Panc1 (cell line): ENCODE measurements around the gene CCDC50. TPM values are rescaled to one million over a fixed set of nuclear protein-coding genes. Genes with fewer than 3 reads are reported as not detected.

Source experiments
- ATAC-seq: fragments of 200-7000 bp; cut with Tn5 transposase; 2 replicates; pipeline ENCODE4 v1.9.1; 2020; ENCODE audit warnings: mild to moderate bottlenecking, moderate library complexity
- BruUV-seq: library from RNA; stranded (reverse); fragments of 400-500 nt; replicated peaks from 2 replicates; lab custom pipeline; 2021; lab: Mats Ljungman, UMichigan
- CTCF ChIA-PET: fragments of 300-600 bp; sonication (Branson Sonifier 250); formaldehyde crosslinking; loops from one replicate; lab custom pipeline; 2022; ENCODE audit warnings: antibody characterized with exemption; lab: Charles Lee
- POLR2A ChIA-PET: fragments of 300-600 bp; sonication (Branson Sonifier 250); formaldehyde crosslinking; loops from one replicate; lab custom pipeline; 2022; ENCODE audit warnings: antibody characterized with exemption; lab: Charles Lee
- DNase-seq: peaks from one replicate; pipeline ENCODE4 v3.0.0-alpha.2; 2010; ENCODE audit warnings: low read depth, low spot score
- H3K27ac ChIP-seq: 2 replicates; pipeline ENCODE4 v1.5.1; 2011; ENCODE audit warnings: mild to moderate bottlenecking, low read length, inconsistent platforms
- H3K27me3 ChIP-seq: fragments of 200-500 bp; sonication (Bioruptor generic); 2 replicates; pipeline ENCODE4 v1.6.0; 2014; ENCODE audit warnings: low read length, inconsistent platforms; ENCODE audit not compliant: control insufficient read depth, insufficient read depth
- H3K36me3 ChIP-seq: fragments of 200-500 bp; sonication (Bioruptor generic); 2 replicates; pipeline ENCODE4 v1.5.1; 2014; ENCODE audit warnings: inconsistent platforms, mild to moderate bottlenecking, low read length, moderate library complexity; ENCODE audit not compliant: control insufficient read depth, insufficient read depth
- H3K4me1 ChIP-seq: 2 replicates; pipeline ENCODE4 v1.5.1; 2011; ENCODE audit warnings: inconsistent platforms, mild to moderate bottlenecking, low read length, moderate library complexity; ENCODE audit not compliant: control insufficient read depth, insufficient read depth
- H3K4me3 ChIP-seq, 2 experiments: 2 replicates each; pipeline ENCODE4 v1.5.1; 2011 to 2012; ENCODE audit warnings: low read depth in 2 of 2, low read length in 2 of 2, mild to moderate bottlenecking in 2 of 2, inconsistent platforms in 1 of 2, moderate library complexity in 1 of 2
- H3K9me3 ChIP-seq: fragments of 200-500 bp; sonication (Bioruptor generic); 2 replicates; pipeline ENCODE4 v1.5.1; 2014; ENCODE audit warnings: low read depth, mild to moderate bottlenecking, inconsistent platforms, low read length, moderate library complexity; ENCODE audit not compliant: control insufficient read depth, insufficient read depth
- CTCF ChIP-seq: fragments of 450-650 bp; IDR thresholded peaks from 2 replicates; pipeline ENCODE4 v1.5.1; 2017; ENCODE audit warnings: mild to moderate bottlenecking
- POLR2AphosphoS5 ChIP-seq: IDR thresholded peaks from 2 replicates; pipeline ENCODE4 v1.6.1; 2012; ENCODE audit warnings: mild to moderate bottlenecking, low read depth, low read length, moderate library complexity
- SIN3A ChIP-seq: IDR thresholded peaks from 2 replicates; pipeline ENCODE4 v1.6.1; 2012; ENCODE audit warnings: low read depth, mild to moderate bottlenecking, low read length, moderate library complexity, borderline replicate concordance; ENCODE audit not compliant: insufficient read depth
- TCF7L2 ChIP-seq: IDR thresholded peaks from 2 replicates; pipeline ENCODE4 v1.6.1; 2011; ENCODE audit warnings: mild to moderate bottlenecking, low read depth, low read length, inconsistent platforms
- in situ Hi-C: cut with HindIII; loops from 2 replicates; pipeline ENCODE4 v1.10.0; 2016; ENCODE audit warnings: low sequenced_read_pairs, low pct_unique_long_range_greater_than_20kb
- intact Hi-C: fragments of 100-400 bp; cut with micrococcal nuclease; formaldehyde crosslinking; loops from one replicate; pipeline ENCODE4 v1.10.0; 2022; ENCODE audit not compliant: unreplicated experiment
- total RNA-seq: library from RNA; stranded (reverse); gene quantifications from one replicate; pipeline ENCODE4 v1.2.1, GENCODE V29; 2021; ENCODE audit not compliant: unreplicated experiment
- TF ChIP-seq, protein P1 (sequence below), 2 experiments: IDR thresholded peaks; 2 replicates each; pipeline ENCODE4 v1.6.1; 2011 to 2012; ENCODE audit warnings: low read depth in 2 of 2, control low read depth in 1 of 2, low read length in 1 of 2, mild to moderate bottlenecking in 1 of 2, moderate library complexity in 1 of 2; ENCODE audit not compliant: insufficient read depth in 1 of 2

The CCDC50 gene
- total RNA-seq, 1 experiment from 2014 or later = 89.3 TPM

DNA sequence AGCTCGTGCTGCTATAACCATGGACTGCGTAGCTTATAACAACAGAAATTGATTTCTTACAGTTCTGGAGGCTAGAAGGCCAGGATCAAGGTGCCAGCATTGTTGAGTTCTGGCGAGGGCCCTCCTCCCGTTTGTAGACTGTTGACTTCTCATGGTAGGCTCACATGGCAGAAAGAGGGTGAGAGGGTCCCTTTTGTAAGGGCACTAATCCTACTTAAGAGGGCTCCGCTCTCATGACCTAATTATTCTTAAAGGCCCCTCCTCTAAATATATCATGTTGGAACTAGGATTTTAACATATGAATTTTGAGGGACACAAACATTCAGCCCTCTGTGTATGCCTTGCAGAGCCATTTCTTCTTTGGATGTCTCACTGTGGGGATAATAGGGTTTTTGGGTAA lies 103.0 kb downstream of the CCDC50 start:
- intact Hi-C loops (no loop called here), in situ Hi-C loops (no loop called here)
- ATAC-seq (no peak), DNase-seq (no peak)
- Histone ChIP-seq H3K4me3 (no peak overlapping the region), H3K36me3 (no peaks in the 10 kb centered on the region), H3K9me3 (no peaks in the 10 kb centered on the region), H3K27me3 (no peaks in the 10 kb centered on the region), H3K4me1 (no peaks in the 10 kb centered on the region), H3K27ac (no peak overlapping the region)
- CTCF ChIA-PET = no interaction called here
- no TSS peak for BruUV-seq
- POLR2A ChIA-PET = no interaction called here
- TF ChIP-seq TCF7L2 = no peak
- no peak for TF ChIP-seq SIN3A
- TF ChIP-seq POLR2AphosphoS5 = no peak
- TF ChIP-seq CTCF = no peak
- TF ChIP-seq, protein P1, sequence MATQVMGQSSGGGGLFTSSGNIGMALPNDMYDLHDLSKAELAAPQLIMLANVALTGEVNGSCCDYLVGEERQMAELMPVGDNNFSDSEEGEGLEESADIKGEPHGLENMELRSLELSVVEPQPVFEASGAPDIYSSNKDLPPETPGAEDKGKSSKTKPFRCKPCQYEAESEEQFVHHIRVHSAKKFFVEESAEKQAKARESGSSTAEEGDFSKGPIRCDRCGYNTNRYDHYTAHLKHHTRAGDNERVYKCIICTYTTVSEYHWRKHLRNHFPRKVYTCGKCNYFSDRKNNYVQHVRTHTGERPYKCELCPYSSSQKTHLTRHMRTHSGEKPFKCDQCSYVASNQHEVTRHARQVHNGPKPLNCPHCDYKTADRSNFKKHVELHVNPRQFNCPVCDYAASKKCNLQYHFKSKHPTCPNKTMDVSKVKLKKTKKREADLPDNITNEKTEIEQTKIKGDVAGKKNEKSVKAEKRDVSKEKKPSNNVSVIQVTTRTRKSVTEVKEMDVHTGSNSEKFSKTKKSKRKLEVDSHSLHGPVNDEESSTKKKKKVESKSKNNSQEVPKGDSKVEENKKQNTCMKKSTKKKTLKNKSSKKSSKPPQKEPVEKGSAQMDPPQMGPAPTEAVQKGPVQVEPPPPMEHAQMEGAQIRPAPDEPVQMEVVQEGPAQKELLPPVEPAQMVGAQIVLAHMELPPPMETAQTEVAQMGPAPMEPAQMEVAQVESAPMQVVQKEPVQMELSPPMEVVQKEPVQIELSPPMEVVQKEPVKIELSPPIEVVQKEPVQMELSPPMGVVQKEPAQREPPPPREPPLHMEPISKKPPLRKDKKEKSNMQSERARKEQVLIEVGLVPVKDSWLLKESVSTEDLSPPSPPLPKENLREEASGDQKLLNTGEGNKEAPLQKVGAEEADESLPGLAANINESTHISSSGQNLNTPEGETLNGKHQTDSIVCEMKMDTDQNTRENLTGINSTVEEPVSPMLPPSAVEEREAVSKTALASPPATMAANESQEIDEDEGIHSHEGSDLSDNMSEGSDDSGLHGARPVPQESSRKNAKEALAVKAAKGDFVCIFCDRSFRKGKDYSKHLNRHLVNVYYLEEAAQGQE (IDR thresholded peaks at IDR 0.05; ENCODE audit: insufficient read depth in 1 of 2, low read depth in 2 of 2, low read length in 1 of 2) = no peak

GRCh38 chr3:191434024-191434423 lies 104.8 kb downstream of the CCDC50 start:
- no peaks in the 10 kb centered on the region for H3K36me3 ChIP-seq
- no peak overlapping the region for H3K27ac ChIP-seq
- H3K4me1 ChIP-seq = no peaks in the 10 kb centered on the region
- H3K9me3 ChIP-seq = no peaks in the 10 kb centered on the region
- no peak overlapping the region for H3K4me3 ChIP-seq
- BruUV-seq = no TSS peak
- intact Hi-C loops = no loop called here
- POLR2A ChIA-PET = no interaction called here
- TF ChIP-seq, protein P1 (IDR thresholded peaks at IDR 0.05; ENCODE audit: insufficient read depth in 1 of 2, low read depth in 2 of 2, low read length in 1 of 2) = no peak
- TF ChIP-seq SIN3A (no peak), POLR2AphosphoS5 (no peak), CTCF (no peak), TCF7L2 (no peak)
- ATAC-seq (no peak), DNase-seq (no peak)
- in situ Hi-C loops = no loop called here
- H3K27me3 ChIP-seq = no peaks in the 10 kb centered on the region
- CTCF ChIA-PET = no interaction called here
